ENCODE measurements around the gene SPINK6. TPM values are rescaled to one million over a fixed set of nuclear protein-coding genes. Genes with fewer than 3 reads are reported as not detected.

SPINK6 gene
- total RNA-seq, 1 experiment from 2014 or later, result not detected

DNA sequence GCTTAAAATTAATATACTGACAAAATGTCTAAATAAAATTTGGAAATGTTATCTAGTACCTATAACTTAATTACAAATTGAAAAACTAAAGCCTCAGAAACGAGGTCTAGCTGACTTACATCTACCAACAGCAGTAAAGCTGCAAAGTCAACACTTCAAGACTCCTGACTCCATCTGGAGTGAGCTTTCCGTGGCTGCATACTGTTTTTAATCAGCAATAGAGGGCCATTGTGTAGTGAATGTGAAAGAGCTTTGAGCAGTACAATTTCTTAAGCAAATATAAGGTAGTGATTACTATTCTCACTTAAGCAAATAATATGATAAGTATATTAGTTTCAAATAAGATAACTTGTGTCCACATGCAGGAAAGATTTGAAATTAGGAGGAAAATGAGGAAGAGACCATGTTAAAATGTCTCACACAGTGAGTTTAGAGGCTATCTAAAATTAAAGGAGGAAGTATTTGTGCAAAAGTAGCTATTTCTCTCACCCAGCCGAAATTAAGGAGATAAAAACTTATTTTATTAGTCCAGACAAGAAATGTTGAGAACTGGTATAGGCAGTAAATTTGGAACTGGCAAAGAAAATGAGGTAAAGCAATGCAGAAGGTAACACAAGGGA lies 6.4 kb downstream of the SPINK6 start (continued):
- TF ChIP-seq, protein P1, sequence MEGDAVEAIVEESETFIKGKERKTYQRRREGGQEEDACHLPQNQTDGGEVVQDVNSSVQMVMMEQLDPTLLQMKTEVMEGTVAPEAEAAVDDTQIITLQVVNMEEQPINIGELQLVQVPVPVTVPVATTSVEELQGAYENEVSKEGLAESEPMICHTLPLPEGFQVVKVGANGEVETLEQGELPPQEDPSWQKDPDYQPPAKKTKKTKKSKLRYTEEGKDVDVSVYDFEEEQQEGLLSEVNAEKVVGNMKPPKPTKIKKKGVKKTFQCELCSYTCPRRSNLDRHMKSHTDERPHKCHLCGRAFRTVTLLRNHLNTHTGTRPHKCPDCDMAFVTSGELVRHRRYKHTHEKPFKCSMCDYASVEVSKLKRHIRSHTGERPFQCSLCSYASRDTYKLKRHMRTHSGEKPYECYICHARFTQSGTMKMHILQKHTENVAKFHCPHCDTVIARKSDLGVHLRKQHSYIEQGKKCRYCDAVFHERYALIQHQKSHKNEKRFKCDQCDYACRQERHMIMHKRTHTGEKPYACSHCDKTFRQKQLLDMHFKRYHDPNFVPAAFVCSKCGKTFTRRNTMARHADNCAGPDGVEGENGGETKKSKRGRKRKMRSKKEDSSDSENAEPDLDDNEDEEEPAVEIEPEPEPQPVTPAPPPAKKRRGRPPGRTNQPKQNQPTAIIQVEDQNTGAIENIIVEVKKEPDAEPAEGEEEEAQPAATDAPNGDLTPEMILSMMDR (IDR thresholded peaks at IDR 0.05 in 2 of 3, conservative IDR thresholded peaks at IDR 0.05 in 1 of 3; ENCODE audit: borderline replicate concordance in 1 of 3, insufficient read depth in 1 of 3, low read depth in 2 of 3, low read length in 2 of 3), result no peak
- no peak for TF ChIP-seq CBX3 (IDR thresholded peaks at IDR 0.05; ENCODE audit: low read depth)

DNA sequence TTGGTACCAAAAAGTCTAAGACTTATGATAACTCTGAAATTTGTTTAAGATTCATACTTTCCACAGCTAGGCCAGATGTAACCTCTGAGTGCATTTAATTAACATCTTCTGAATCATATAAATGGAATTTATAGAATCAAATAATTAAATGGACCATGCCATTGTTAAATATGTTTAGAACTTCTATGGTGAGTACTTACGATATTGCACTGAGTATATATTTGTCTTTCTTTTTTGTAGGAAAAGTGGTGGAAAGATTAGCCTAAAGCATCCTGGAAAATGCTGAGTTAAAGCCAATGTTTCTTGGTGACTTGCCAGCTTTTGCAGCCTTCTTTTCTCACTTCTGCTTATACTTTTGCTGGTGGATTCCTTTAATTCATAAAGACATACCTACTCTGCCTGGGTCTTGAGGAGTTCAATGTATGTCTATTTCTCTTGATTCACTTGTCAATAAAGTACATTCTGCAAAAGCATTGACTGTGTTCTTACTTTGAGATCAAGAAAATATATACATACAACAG lies 11.9 kb downstream of the SPINK6 start:
- Histone ChIP-seq H3K4me1 (ENCODE audit: control insufficient read depth in 1 of 2, insufficient read depth in 2 of 2, low read length in 2 of 2) (no peaks in the 10 kb centered on the region), H4K20me1 (ENCODE audit: insufficient read depth) (no peaks in the 10 kb centered on the region; the same call in 1 of the 2 replicates), H3K79me2 (ENCODE audit: insufficient read depth, low read length) (no peaks in the 10 kb centered on the region), H3K9ac (ENCODE audit: low read length) (no peak overlapping the region), H3K27ac (ENCODE audit: low read depth, low read length) (no peak overlapping the region), H2AFZ (ENCODE audit: low read depth, low read length, poor library complexity, severe bottlenecking) (no peak overlapping the region), H3K9me3 (ENCODE audit: control insufficient read depth in 1 of 2, insufficient read depth in 1 of 2, low read depth in 1 of 2, low read length in 2 of 2) (no peaks in the 10 kb centered on the region), H3K9me2 (ENCODE audit: insufficient read depth) (no peaks in the 10 kb centered on the region; the same call in 1 of the 2 replicates), H3K36me3 (ENCODE audit: control insufficient read depth in 1 of 2, insufficient read depth in 2 of 2, low read length in 2 of 2) (no peaks in the 10 kb centered on the region), H3K4me2 (ENCODE audit: low read length) (no peak overlapping the region), H3K4me3 (replicated peaks in 1 of 2; ENCODE audit: low read depth in 1 of 2, low read length in 2 of 2) (no peak overlapping the region), H3K27me3 (ENCODE audit: insufficient read depth, low read length) (no peaks in the 10 kb centered on the region)
- no TSS peak for BruUV-seq (replicated peaks)
- ATAC-seq (no peak), DNase-seq (ENCODE audit: low read depth, low spot score) (no peak)
- intact Hi-C loops (cut with micrococcal nuclease), result no loop called here
- POLR2A ChIA-PET, result no interaction called here
- RAD21 ChIA-PET (ENCODE audit: low non-redundant PET in 1 of 2, low total read pairs in 2 of 2, uncharacterized antibody in 2 of 2, unreplicated experiment in 2 of 2), result no interaction called here
- CTCF ChIA-PET, result no interaction called here
- TF ChIP-seq, protein P1 (IDR thresholded peaks at IDR 0.05 in 2 of 3, conservative IDR thresholded peaks at IDR 0.05 in 1 of 3; ENCODE audit: borderline replicate concordance in 1 of 3, insufficient read depth in 1 of 3, low read depth in 2 of 3, low read length in 2 of 3), result no peak
- TF ChIP-seq, protein P2, sequence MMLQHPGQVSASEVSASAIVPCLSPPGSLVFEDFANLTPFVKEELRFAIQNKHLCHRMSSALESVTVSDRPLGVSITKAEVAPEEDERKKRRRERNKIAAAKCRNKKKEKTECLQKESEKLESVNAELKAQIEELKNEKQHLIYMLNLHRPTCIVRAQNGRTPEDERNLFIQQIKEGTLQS (IDR thresholded peaks at IDR 0.05), result no peak
- TF ChIP-seq TCF7L2 (IDR thresholded peaks at IDR 0.05; ENCODE audit: borderline replicate concordance, extremely low read depth, insufficient read depth, insufficient read length), result no peak
- no peak for TF ChIP-seq ZFX (IDR thresholded peaks at IDR 0.05)
- no peak for TF ChIP-seq JUND (IDR thresholded peaks at IDR 0.05)
- TF ChIP-seq SRF (IDR thresholded peaks at IDR 0.05; ENCODE audit: low read depth), result no peak
- no peak for TF ChIP-seq POLR2A (IDR thresholded peaks at IDR 0.05; ENCODE audit: borderline replicate concordance, extremely low read depth, insufficient read depth, insufficient read length)
- TF ChIP-seq, protein P3, sequence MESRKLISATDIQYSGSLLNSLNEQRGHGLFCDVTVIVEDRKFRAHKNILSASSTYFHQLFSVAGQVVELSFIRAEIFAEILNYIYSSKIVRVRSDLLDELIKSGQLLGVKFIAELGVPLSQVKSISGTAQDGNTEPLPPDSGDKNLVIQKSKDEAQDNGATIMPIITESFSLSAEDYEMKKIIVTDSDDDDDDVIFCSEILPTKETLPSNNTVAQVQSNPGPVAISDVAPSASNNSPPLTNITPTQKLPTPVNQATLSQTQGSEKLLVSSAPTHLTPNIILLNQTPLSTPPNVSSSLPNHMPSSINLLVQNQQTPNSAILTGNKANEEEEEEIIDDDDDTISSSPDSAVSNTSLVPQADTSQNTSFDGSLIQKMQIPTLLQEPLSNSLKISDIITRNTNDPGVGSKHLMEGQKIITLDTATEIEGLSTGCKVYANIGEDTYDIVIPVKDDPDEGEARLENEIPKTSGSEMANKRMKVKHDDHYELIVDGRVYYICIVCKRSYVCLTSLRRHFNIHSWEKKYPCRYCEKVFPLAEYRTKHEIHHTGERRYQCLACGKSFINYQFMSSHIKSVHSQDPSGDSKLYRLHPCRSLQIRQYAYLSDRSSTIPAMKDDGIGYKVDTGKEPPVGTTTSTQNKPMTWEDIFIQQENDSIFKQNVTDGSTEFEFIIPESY (IDR thresholded peaks at IDR 0.05; ENCODE audit: extremely low read depth, insufficient replicate concordance, low read length), result no peak
- no peak for TF ChIP-seq SP1 (IDR thresholded peaks at IDR 0.05; ENCODE audit: low read depth)
- no peak for TF ChIP-seq EGR1 (IDR thresholded peaks at IDR 0.05; ENCODE audit: low read depth)
- TF ChIP-seq POLR2AphosphoS5 (IDR thresholded peaks at IDR 0.05; ENCODE audit: low read depth, low read length), result no peak
- no peak for TF ChIP-seq RAD21 (IDR thresholded peaks at IDR 0.05; ENCODE audit: low read depth)
